K562 (cell line): ENCODE results near the gene IGFBP4. TPM values are rescaled to one million over a fixed set of nuclear protein-coding genes. Genes with fewer than 3 reads are reported as not detected.

Source experiments
- ATAC-seq: fragments of 200-7000 bp; cut with Tn5 transposase; 3 replicates; pipeline ENCODE4 v1.9.1; 2020; ENCODE audit warnings: moderate library complexity
- BruUV-seq: library from RNA; stranded (reverse); fragments of 400-500 nt; replicated peaks from 2 replicates; lab custom pipeline; 2021; lab: Mats Ljungman, UMichigan
- CTCF ChIA-PET: fragments of 300-600 bp; formaldehyde crosslinking; extraction: SDS; loops from one replicate; lab custom pipeline; 2021; ENCODE audit warnings: low intra/inter-chr PET ratio; lab: Yijun Ruan, JAX
- POLR2A ChIA-PET: fragments of 300-600, 350-650 bp; sonication (Branson Sonifier 250); formaldehyde crosslinking; extraction: SDS; loops from one replicate; lab custom pipeline; 2021; ENCODE audit warnings: antibody characterized with exemption, inconsistent platforms; lab: Yijun Ruan, JAX
- DNase-seq, 4 experiments: peaks; one replicate each; pipeline versions ENCODE4 v3.0.0 to v3.0.0-alpha.2; 2011 to 2018; ENCODE audit warnings: low spot score in 3 of 4, mixed read lengths in 3 of 4; ENCODE audit errors: extremely low read depth in 1 of 4
- FAIRE-seq: peaks from 2 replicates; lab custom pipeline; 2011; peaks lifted over from hg19 to GRCh38; lab: Jason Lieb, UNC
- H2AFZ ChIP-seq: 2 replicates; pipeline ENCODE4 v1.6.0; 2011; ENCODE audit warnings: low read depth, low read length, control low read depth, inconsistent platforms
- H3K27ac ChIP-seq: fragments of 200-600 bp; 3 replicates; pipeline ENCODE4 v1.8.0; 2011; ENCODE audit warnings: low read depth, mild to moderate bottlenecking, control low read depth, inconsistent platforms, low read length, moderate library complexity, mixed read lengths; ENCODE audit errors: extremely low read depth
- H3K27me3 ChIP-seq, 2 experiments: fragments of 300-600 bp in 1 of 2; 2 replicates in 1 of 2; 3 replicates in 1 of 2; pipeline versions ENCODE4 v1.6.0 to v1.8.0; 2011; ENCODE audit warnings: inconsistent platforms in 2 of 2, low read length in 2 of 2, mild to moderate bottlenecking in 1 of 2, mixed read lengths in 1 of 2, moderate library complexity in 1 of 2; ENCODE audit not compliant: control insufficient read depth in 2 of 2, insufficient read depth in 2 of 2
- H3K36me3 ChIP-seq: fragments of 300-600 bp; 3 replicates; pipeline ENCODE4 v1.8.0; 2011; ENCODE audit warnings: mild to moderate bottlenecking, low read length, inconsistent platforms; ENCODE audit not compliant: control insufficient read depth, insufficient read depth
- H3K4me1 ChIP-seq, 2 experiments: fragments of 200-600 bp in 1 of 2; replicated peaks in 1 of 2; 2 replicates in 1 of 2; 3 replicates in 1 of 2; pipeline versions ENCODE4 v1.5.1 to v1.8.0; 2011; ENCODE audit warnings: inconsistent platforms in 2 of 2, low read length in 2 of 2, mild to moderate bottlenecking in 1 of 2, mixed read lengths in 1 of 2, moderate library complexity in 1 of 2; ENCODE audit not compliant: control insufficient read depth in 2 of 2, insufficient read depth in 2 of 2
- H3K4me2 ChIP-seq: 2 replicates; pipeline ENCODE4 v1.6.1; 2011; ENCODE audit warnings: low read length, control low read depth, inconsistent platforms, mixed read lengths; ENCODE audit not compliant: insufficient read depth
- H3K4me3 ChIP-seq: fragments of 200-600 bp; sonication (generic), shearing (Covaris generic); 2 replicates; pipeline ENCODE4 v1.5.1; 2016; ENCODE audit warnings: control low read depth, inconsistent platforms
- H3K79me2 ChIP-seq: fragments of 200-600 bp; 3 replicates; pipeline ENCODE4 v1.8.0; 2011; ENCODE audit warnings: low read length, inconsistent platforms; ENCODE audit not compliant: control insufficient read depth, insufficient read depth
- H3K9ac ChIP-seq, 2 experiments: 2 replicates each; pipeline versions ENCODE4 v1.6.0 to v1.6.1; 2011; ENCODE audit warnings: low read depth in 2 of 2, low read length in 2 of 2, control low read depth in 1 of 2, inconsistent platforms in 1 of 2, mild to moderate bottlenecking in 1 of 2, mixed read lengths in 1 of 2; ENCODE audit not compliant: insufficient read depth in 1 of 2
- H3K9me1 ChIP-seq: one replicate; pipeline ENCODE4 v1.6.0; 2011; ENCODE audit warnings: inconsistent platforms, mild to moderate bottlenecking, low read length, moderate library complexity; ENCODE audit not compliant: control insufficient read depth, insufficient read depth
- H3K9me3 ChIP-seq: replicated peaks from 2 replicates; pipeline ENCODE4 v1.5.1; 2011; ENCODE audit warnings: low read depth, low read length, inconsistent platforms; ENCODE audit not compliant: control insufficient read depth, insufficient read depth
- H4K20me1 ChIP-seq: replicated peaks from 2 replicates; pipeline ENCODE4 v1.6.1; 2011; ENCODE audit warnings: low read length, inconsistent platforms, mixed read lengths; ENCODE audit not compliant: control insufficient read depth, insufficient read depth
- NR2F6 ChIP-seq: fragments of 450-650 bp; formaldehyde crosslinking; IDR thresholded peaks from 2 replicates; pipeline ENCODE4 v1.4.0; 2020; ENCODE audit warnings: mild to moderate bottlenecking
- ZNF436 ChIP-seq: fragments of 250-450, 450-650 bp; sonication (Bioruptor Pico); formaldehyde crosslinking; IDR thresholded peaks from 2 replicates; pipeline ENCODE4 v1.7.0; 2020; ENCODE audit warnings: mild to moderate bottlenecking
- WGBS: fragments of 100-300 bp; shearing (Covaris generic); methylation state at CpG from one replicate; pipeline ENCODE4 v1.1.6; 2016; ENCODE audit warnings: low coverage, mixed read lengths; ENCODE audit not compliant: insufficient coverage; ENCODE audit errors: missing lambda C conversion rate; 5-methylcytosine and 5-hydroxymethylcytosine counted together
- in situ Hi-C: fragments of 300-500 bp; cut with MboI; formaldehyde crosslinking; loops from 4 replicates; pipeline ENCODE4 v1.15.0; 2018; ENCODE audit warnings: inconsistent platforms, mixed read lengths
- intact Hi-C: fragments of 100-400 bp; cut with micrococcal nuclease; formaldehyde crosslinking; loops from 2 replicates; pipeline ENCODE4 v1.14.2; 2022
- polyA plus RNA-seq, 8 experiments: library from polyadenylated mRNA; depleted of rRNA in 4 of 8; stranded (reverse) in 5 of 8; unstranded in 3 of 8; fragments of >200 nt; fragmentation: Nextera tagmentation in 2 of 8; fragmentation: Illumina TruSeq in 1 of 8; extraction: Ambion mirVana in 2 of 8; extraction: Trizol in 1 of 8; gene quantifications; 2 replicates each; pipeline versions ENCODE4 v1.2.1 to v1.2.3, GENCODE V29; 2011 to 2014; ENCODE audit warnings: inconsistent platforms in 1 of 8, missing spikeins in 1 of 8
- total RNA-seq, 7 experiments: library from RNA; depleted of rRNA in 6 of 7; stranded (reverse); fragments of >200 nt in 6 of 7; fragmentation: Illumina TruSeq in 2 of 7; extraction: Trizol in 2 of 7; gene quantifications; 2 replicates each; pipeline versions ENCODE4 v1.2.1 to v1.2.3, GENCODE V29; 2011 to 2021; ENCODE audit warnings: low replicate concordance in 1 of 7
- TF ChIP-seq, protein P1 (sequence below): fragments of 450-650 bp; IDR thresholded peaks from 2 replicates; pipeline ENCODE4 v1.6.1; 2016; ENCODE audit warnings: antibody characterized with exemption

IGFBP4 gene
- total and polyA plus RNA-seq, 9 of the 15 experiments (the other 6 are each of a cell fraction or from before 2014, with no cell fraction given): 8.8 to 99.8 (median 18.6) TPM

DNA sequence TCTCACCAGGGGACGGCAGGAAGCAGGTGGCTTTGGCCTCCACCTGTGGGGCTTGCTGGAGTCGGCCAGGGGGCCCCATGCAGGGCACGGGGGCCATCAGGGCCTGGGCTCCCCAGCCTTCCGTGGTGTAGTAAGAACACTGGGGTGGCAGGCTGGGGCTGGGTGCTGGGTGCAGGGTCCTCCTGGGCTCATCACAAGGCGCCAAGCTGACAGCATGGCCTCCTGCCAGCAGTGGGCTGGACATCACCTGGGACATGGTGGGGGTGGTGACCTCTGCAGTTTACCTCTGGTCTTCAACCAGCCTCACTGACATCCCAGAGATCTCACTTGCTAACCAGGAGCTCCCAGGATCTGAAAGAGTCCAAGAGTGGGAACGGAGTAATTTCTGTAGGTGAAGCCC is 52.9 kb downstream of the IGFBP4 start:
- Histone ChIP-seq H3K4me3 (no peak overlapping the region), H3K9me3 (no peaks in the 10 kb centered on the region), H3K36me3 (no peaks in the 10 kb centered on the region), H3K79me2 (no peaks in the 10 kb centered on the region), H3K9me1 (no peaks in the 10 kb centered on the region), H3K4me2 (no peak overlapping the region), H3K27ac (no peak overlapping the region), H2AFZ (no peak overlapping the region), H3K4me1 (peaks cover 2 to 16% of the 10 kb centered on the region in 2 experiments; a peak in 3 of 5 replicates), H3K9ac (peak overlapping the region in 1 of 2 experiments; percentile 4; a peak in 1 of 4 replicates), H3K27me3 (no peaks in the 10 kb centered on the region), H4K20me1 (no peaks in the 10 kb centered on the region)
- DNase-seq: no peak
- FAIRE-seq: no peak
- no TSS peak for BruUV-seq
- in situ Hi-C loops (no loop called here), intact Hi-C loops (no loop called here)
- ChIA-PET CTCF (no interaction called here), POLR2A (interaction anchor here (1.2 kb wide), 1 partner anchor 20 kb away, joined by 3 read pairs; no protein-coding TSS in a partner anchor)
- TF ChIP-seq NR2F6 (no peak), ZNF436 (CRISPR knock-in tag) (no peak)
- TF ChIP-seq, protein P1, sequence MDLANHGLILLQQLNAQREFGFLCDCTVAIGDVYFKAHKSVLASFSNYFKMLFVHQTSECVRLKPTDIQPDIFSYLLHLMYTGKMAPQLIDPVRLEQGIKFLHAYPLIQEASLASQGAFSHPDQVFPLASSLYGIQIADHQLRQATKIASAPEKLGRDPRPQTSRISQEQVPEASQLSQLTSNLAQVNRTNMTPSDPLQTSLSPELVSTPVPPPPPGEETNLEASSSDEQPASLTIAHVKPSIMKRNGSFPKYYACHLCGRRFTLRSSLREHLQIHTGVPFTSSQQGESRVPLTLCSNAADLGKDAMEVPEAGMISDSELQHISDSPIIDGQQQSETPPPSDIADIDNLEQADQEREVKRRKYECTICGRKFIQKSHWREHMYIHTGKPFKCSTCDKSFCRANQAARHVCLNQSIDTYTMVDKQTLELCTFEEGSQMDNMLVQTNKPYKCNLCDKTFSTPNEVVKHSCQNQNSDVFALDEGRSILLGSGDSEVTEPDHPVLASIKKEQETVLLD: no peak
- 54% methylated on average over 6 of the region's 6 CpGs for WGBS
- ATAC-seq: no peak
